ENCODE data around the gene PSKH1.
A peak's percentile ranks its signal among the peaks of the same experiment; 100 is the strongest.
"Not testable (repeated sequence)": the region's sequence is repeated elsewhere in the genome, so short reads cannot be mapped to it uniquely, and the experiment has no call there.

PSKH1 gene

GRCh38 chr16:67967958-67968399, 74.9 kb downstream of the PSKH1 start:
- peak overlapping the region; percentile 88 for H3K4me3 ChIP-seq (ENCODE audit: low read depth, low read length)
- TF ChIP-seq CTCF (IDR thresholded peaks at IDR 0.05; ENCODE audit: borderline replicate concordance, insufficient read depth, low read depth, low read length): no peak

GRCh38 chr16:67968400-67969253, 75.6 kb downstream of the PSKH1 start, which contains the start of gene SLC12A4:
SLC12A4 (minus strand) TSS chr16:67968637; CDS start chr16:67968553, 84 bp downstream.
- H3K4me3 ChIP-seq (ENCODE audit: low read depth, low read length): peak within 1 kb of the TSS; percentile 88
- TF ChIP-seq CTCF (IDR thresholded peaks at IDR 0.05; ENCODE audit: borderline replicate concordance, insufficient read depth, low read depth, low read length): no peak

GRCh38 chr16:67969254-67970039, 76.4 kb downstream of the PSKH1 start:
- TF ChIP-seq CTCF (IDR thresholded peaks at IDR 0.05; ENCODE audit: borderline replicate concordance, insufficient read depth, low read depth, low read length): no peak

GRCh38 chr16:67971111-67971510, 78.1 kb downstream of the PSKH1 start:
- no peak for TF ChIP-seq CTCF (IDR thresholded peaks at IDR 0.05; ENCODE audit: borderline replicate concordance, insufficient read depth, low read depth, low read length)
- no peak overlapping the region for H3K4me3 ChIP-seq (ENCODE audit: low read depth, low read length)

More at GRCh38 chr16:67969254-67970039, 76.4 kb downstream of the PSKH1 start:
- peak overlapping the region; percentile 88 for H3K4me3 ChIP-seq (ENCODE audit: low read depth, low read length)

GRCh38 chr16:67972285-67972684, 79.2 kb downstream of the PSKH1 start:
- not testable (repeated sequence) for H3K4me3 ChIP-seq (ENCODE audit: low read depth, low read length)

GRCh38 chr16:67975321-67976105, 82.5 kb downstream of the PSKH1 start:
- no peak overlapping the region for H3K4me3 ChIP-seq (ENCODE audit: low read depth, low read length)
- no peak for TF ChIP-seq CTCF (IDR thresholded peaks at IDR 0.05; ENCODE audit: borderline replicate concordance, insufficient read depth, low read depth, low read length)

- H3K4me3 ChIP-seq (ENCODE audit: low read depth, low read length): no peak overlapping the region
- no peak for TF ChIP-seq CTCF (IDR thresholded peaks at IDR 0.05; ENCODE audit: borderline replicate concordance, insufficient read depth, low read depth, low read length)
These were observed 83.2 kb downstream of the PSKH1 start for GRCh38 chr16:67976205-67976604.
